Stimulated activated effector memory CD8-positive, alpha-beta T cell treated with anti-CD3 and anti-CD28 coated beads, Interleukin-12 subunit alpha, Interleukin-12 subunit beta, amount 100 ng/mL, for 72 hours (primary cell): ENCODE data around the gene PRR29.
"Not testable (repeated sequence)": the region's sequence is repeated elsewhere in the genome, so short reads cannot be mapped to it uniquely, and the experiment has no call there.

Experiments used
- ATAC-seq: fragments of 150-1000 bp; cut with Tn5 transposase; 2 replicates; pipeline ENCODE4 v1.10.0; 2021
- DNase-seq, 2 donors: peaks; one replicate each; pipeline ENCODE4 v3.0.0; 2021 to 2022; ENCODE audit warnings: low spot score in 2 of 2
- H3K27ac Mint-ChIP-seq: one replicate; pipeline ENCODE4 v1.8.0; 2022; ENCODE audit warnings: mild to moderate bottlenecking, mixed read lengths
- H3K36me3 Mint-ChIP-seq: one replicate; pipeline ENCODE4 v1.8.0; 2022; ENCODE audit warnings: mild to moderate bottlenecking, mixed read lengths
- H3K4me1 Mint-ChIP-seq: one replicate; pipeline ENCODE4 v1.8.0; 2022; ENCODE audit warnings: mixed read lengths
- H3K4me3 Mint-ChIP-seq: one replicate; pipeline ENCODE4 v1.8.0; 2022; ENCODE audit warnings: mild to moderate bottlenecking, mixed read lengths
- H3K9me3 Mint-ChIP-seq: one replicate; pipeline ENCODE4 v1.8.0; 2022; ENCODE audit warnings: mixed read lengths

PRR29 gene

GRCh38 chr17:63966646-63967264, 31.4 kb upstream of the PRR29 start:
- H3K4me3 Mint-ChIP-seq: peak overlapping the region; percentile 0
- DNase-seq (no peak), ATAC-seq (peak; percentile 95)
- no peaks in the 10 kb centered on the region for H3K9me3 Mint-ChIP-seq
- no peak overlapping the region for H3K27ac Mint-ChIP-seq
- peaks cover 38% of the 10 kb centered on the region for H3K4me1 Mint-ChIP-seq
- no peaks in the 10 kb centered on the region for H3K36me3 Mint-ChIP-seq

GRCh38 chr17:63967953-63968352, 30.2 kb upstream of the PRR29 start:
- Mint-ChIP-seq H3K9me3 (no peaks in the 10 kb centered on the region), H3K27ac (no peak overlapping the region), H3K4me3 (no peak overlapping the region), H3K36me3 (no peaks in the 10 kb centered on the region), H3K4me1 (peaks cover 28% of the 10 kb centered on the region)
- ATAC-seq: peak; percentile 73
- no peak for DNase-seq

GRCh38 chr17:63969278-63969677, 28.9 kb upstream of the PRR29 start:
- H3K36me3 Mint-ChIP-seq: no peaks in the 10 kb centered on the region
- no peak overlapping the region for H3K4me3 Mint-ChIP-seq
- no peak overlapping the region for H3K27ac Mint-ChIP-seq
- peaks cover 30% of the 10 kb centered on the region for H3K4me1 Mint-ChIP-seq
- ATAC-seq (no peak), DNase-seq (no peak)
- H3K9me3 Mint-ChIP-seq: no peaks in the 10 kb centered on the region

GRCh38 chr17:63972796-63973195, 25.4 kb upstream of the PRR29 start, which contains the start of gene SCN4A:
Gene SCN4A, minus strand, starts transcription at chr17:63972918. Its CDS starts 77 bp downstream, at chr17:63972841.
- DNase-seq (no peak), ATAC-seq (no peak)
- Mint-ChIP-seq H3K36me3 (no peaks in the 10 kb centered on the region), H3K4me1 (peaks cover 28% of the 10 kb centered on the region), H3K4me3 (no peak within 1 kb of the TSS), H3K27ac (peak within 1 kb of the TSS; percentile 43), H3K9me3 (no peaks in the 10 kb centered on the region)

GRCh38 chr17:63973247-63973646, 24.9 kb upstream of the PRR29 start:
- Mint-ChIP-seq H3K27ac (peak overlapping the region; percentile 43), H3K36me3 (no peaks in the 10 kb centered on the region), H3K4me3 (no peak overlapping the region), H3K4me1 (peaks cover 23% of the 10 kb centered on the region), H3K9me3 (no peaks in the 10 kb centered on the region)
- DNase-seq (no peak), ATAC-seq (no peak)

GRCh38 chr17:63973930-63974593, 24.1 kb upstream of the PRR29 start:
- ATAC-seq: no peak
- H3K27ac Mint-ChIP-seq: peak overlapping the region; percentile 23
- H3K36me3 Mint-ChIP-seq: no peaks in the 10 kb centered on the region
- H3K4me3 Mint-ChIP-seq: no peak overlapping the region
- no peak for DNase-seq
- H3K9me3 Mint-ChIP-seq: no peaks in the 10 kb centered on the region
- peaks cover 20% of the 10 kb centered on the region for H3K4me1 Mint-ChIP-seq

- ATAC-seq (peak; percentile 78), DNase-seq (no peak)
- H3K4me3 Mint-ChIP-seq: no peak overlapping the region
- H3K4me1 Mint-ChIP-seq: peaks cover 20% of the 10 kb centered on the region
- H3K9me3 Mint-ChIP-seq: no peaks in the 10 kb centered on the region
- H3K27ac Mint-ChIP-seq: peak overlapping the region; percentile 23
- no peaks in the 10 kb centered on the region for H3K36me3 Mint-ChIP-seq
These were observed 23.5 kb upstream of the PRR29 start for GRCh38 chr17:63974594-63975192.

GRCh38 chr17:63975541-63976092, 22.5 kb upstream of the PRR29 start:
- ATAC-seq (peak; percentile 29), DNase-seq (no peak)
- H3K36me3 Mint-ChIP-seq: no peaks in the 10 kb centered on the region
- H3K4me1 Mint-ChIP-seq: peaks cover 20% of the 10 kb centered on the region
- H3K4me3 Mint-ChIP-seq: no peak overlapping the region
- no peaks in the 10 kb centered on the region for H3K9me3 Mint-ChIP-seq
- peak overlapping the region; percentile 32 for H3K27ac Mint-ChIP-seq

- ATAC-seq: no peak
- Mint-ChIP-seq H3K4me1 (peaks cover 20% of the 10 kb centered on the region), H3K36me3 (no peaks in the 10 kb centered on the region), H3K4me3 (no peak overlapping the region), H3K27ac (no peak overlapping the region), H3K9me3 (no peaks in the 10 kb centered on the region)
- no peak for DNase-seq
These were observed 21.4 kb upstream of the PRR29 start for GRCh38 chr17:63976702-63977101.

- Mint-ChIP-seq H3K36me3 (no peaks in the 10 kb centered on the region), H3K4me3 (no peak overlapping the region), H3K4me1 (peaks cover 20% of the 10 kb centered on the region), H3K27ac (no peak overlapping the region), H3K9me3 (no peaks in the 10 kb centered on the region)
- DNase-seq: no peak
- no peak for ATAC-seq
These were observed 19.6 kb upstream of the PRR29 start for GRCh38 chr17:63978272-63979200.

GRCh38 chr17:63982641-63983040, 15.5 kb upstream of the PRR29 start:
- peaks cover 23% of the 10 kb centered on the region for H3K4me1 Mint-ChIP-seq
- H3K4me3 Mint-ChIP-seq, H3K9me3 Mint-ChIP-seq, DNase-seq, ATAC-seq, H3K27ac Mint-ChIP-seq, H3K36me3 Mint-ChIP-seq: not testable (repeated sequence)

GRCh38 chr17:63983320-63983719, 14.8 kb upstream of the PRR29 start:
- no peaks in the 10 kb centered on the region for H3K9me3 Mint-ChIP-seq
- H3K4me1 Mint-ChIP-seq: peaks cover 26% of the 10 kb centered on the region
- DNase-seq: no peak
- H3K27ac Mint-ChIP-seq: no peak overlapping the region
- peaks cover 10% of the 10 kb centered on the region for H3K36me3 Mint-ChIP-seq
- no peak overlapping the region for H3K4me3 Mint-ChIP-seq
- ATAC-seq: no peak

- no peaks in the 10 kb centered on the region for H3K9me3 Mint-ChIP-seq
- peaks cover 26% of the 10 kb centered on the region for H3K4me1 Mint-ChIP-seq
- H3K36me3 Mint-ChIP-seq: peaks cover 10% of the 10 kb centered on the region
- DNase-seq: no peak
- ATAC-seq: no peak
- H3K4me3 Mint-ChIP-seq: no peak overlapping the region
- peak overlapping the region; percentile 91 for H3K27ac Mint-ChIP-seq
These were observed 13.9 kb upstream of the PRR29 start for GRCh38 chr17:63984236-63984635.

GRCh38 chr17:63984651-63985386, 13.3 kb upstream of the PRR29 start:
- Mint-ChIP-seq H3K27ac (peak overlapping the region; percentile 91), H3K4me3 (no peak overlapping the region), H3K9me3 (no peaks in the 10 kb centered on the region), H3K4me1 (peaks cover 29% of the 10 kb centered on the region), H3K36me3 (peaks cover 10% of the 10 kb centered on the region)
- ATAC-seq (peak; percentile 96), DNase-seq (peak; percentile 55 to 68)
